K562 (cell line): Measurements from ENCODE around the gene NDUFV2. TPM values are rescaled to one million over a fixed set of nuclear protein-coding genes. Genes with fewer than 3 reads are reported as not detected.

Experiments
- ESRRB ChIP-seq: fragments of 250-450 bp; sonication (Bioruptor Pico); IDR thresholded peaks from 2 replicates; pipeline ENCODE4 v1.5.0; 2020; ENCODE audit warnings: mild to moderate bottlenecking, moderate library complexity, borderline replicate concordance
- HCFC1 ChIP-seq: IDR thresholded peaks from 2 replicates; pipeline ENCODE4 v1.6.1; 2012; ENCODE audit warnings: low read depth, low read length, improper control_type of control experiment
- MGA ChIP-seq: fragments of 450-650 bp; IDR thresholded peaks from 2 replicates; pipeline ENCODE4 v1.6.1; 2016; ENCODE audit warnings: mild to moderate bottlenecking, moderate library complexity
- MTA3 ChIP-seq: fragments of 450-650 bp; formaldehyde crosslinking; IDR thresholded peaks from 2 replicates; pipeline ENCODE4 v1.6.1; 2017; ENCODE audit warnings: mild to moderate bottlenecking, borderline replicate concordance
- NFE2L1 ChIP-seq: fragments of 450-650 bp; IDR thresholded peaks from 2 replicates; pipeline ENCODE4 v1.6.1; 2016; ENCODE audit warnings: missing genetic modification characterization, low read depth, mild to moderate bottlenecking, missing compliant biosample characterization, moderate library complexity, borderline replicate concordance
- POU5F1 ChIP-seq: fragments of 150-350 bp; IDR thresholded peaks from 2 replicates; pipeline ENCODE4 v1.6.1; 2014; ENCODE audit warnings: borderline replicate concordance, low read length, low read depth, mild to moderate bottlenecking; ENCODE audit not compliant: partially characterized antibody
- RHOXF2B ChIP-seq: fragments of 250-450 bp; sonication (Bioruptor Pico); conservative IDR thresholded peaks from 2 replicates; pipeline ENCODE4 v1.5.1; 2021
- SIN3A ChIP-seq, 2 experiments: fragments of 150-350 bp in 1 of 2; IDR thresholded peaks; 2 replicates each; pipeline ENCODE4 v1.6.1; 2011 to 2016; ENCODE audit warnings: borderline replicate concordance in 2 of 2, low read depth in 2 of 2, low read length in 2 of 2, mild to moderate bottlenecking in 2 of 2, moderate library complexity in 2 of 2; ENCODE audit not compliant: control insufficient read depth in 1 of 2
- ZBTB7A ChIP-seq: IDR thresholded peaks from 2 replicates; pipeline ENCODE4 v1.6.1; 2011; ENCODE audit warnings: low read depth, mild to moderate bottlenecking, low read length, moderate library complexity, borderline replicate concordance; ENCODE audit not compliant: control insufficient read depth
- ZFP1 ChIP-seq: fragments of 450-650 bp; formaldehyde crosslinking; IDR thresholded peaks from 2 replicates; pipeline ENCODE4 v1.4.0; 2020; ENCODE audit warnings: mild to moderate bottlenecking, mixed read lengths
- ZSCAN29 ChIP-seq: fragments of 450-650 bp; IDR thresholded peaks from 2 replicates; pipeline ENCODE4 v1.6.1; 2017
- polyA plus RNA-seq, 8 experiments: library from polyadenylated mRNA; depleted of rRNA in 4 of 8; stranded (reverse) in 5 of 8; unstranded in 3 of 8; fragments of >200 nt; fragmentation: Nextera tagmentation in 2 of 8; fragmentation: Illumina TruSeq in 1 of 8; extraction: Ambion mirVana in 2 of 8; extraction: Trizol in 1 of 8; gene quantifications; 2 replicates each; pipeline versions ENCODE4 v1.2.1 to v1.2.3, GENCODE V29; 2011 to 2014; ENCODE audit warnings: inconsistent platforms in 1 of 8, missing spikeins in 1 of 8
- total RNA-seq, 7 experiments: library from RNA; depleted of rRNA in 6 of 7; stranded (reverse); fragments of >200 nt in 6 of 7; fragmentation: Illumina TruSeq in 2 of 7; extraction: Trizol in 2 of 7; gene quantifications; 2 replicates each; pipeline versions ENCODE4 v1.2.1 to v1.2.3, GENCODE V29; 2011 to 2021; ENCODE audit warnings: low replicate concordance in 1 of 7
- TF ChIP-seq, protein P1 (sequence below), 2 experiments: fragments of 450-650 bp; IDR thresholded peaks; 2 replicates each; pipeline ENCODE4 v1.6.1; 2018; ENCODE audit warnings: mild to moderate bottlenecking in 2 of 2, low read depth in 1 of 2; ENCODE audit not compliant: partially characterized antibody in 2 of 2

The NDUFV2 gene
- total and polyA plus RNA-seq, 9 of the 15 experiments (the other 6 are each of a cell fraction or from before 2014, with no cell fraction given) = 213 to 550 (median 384) TPM

DNA sequence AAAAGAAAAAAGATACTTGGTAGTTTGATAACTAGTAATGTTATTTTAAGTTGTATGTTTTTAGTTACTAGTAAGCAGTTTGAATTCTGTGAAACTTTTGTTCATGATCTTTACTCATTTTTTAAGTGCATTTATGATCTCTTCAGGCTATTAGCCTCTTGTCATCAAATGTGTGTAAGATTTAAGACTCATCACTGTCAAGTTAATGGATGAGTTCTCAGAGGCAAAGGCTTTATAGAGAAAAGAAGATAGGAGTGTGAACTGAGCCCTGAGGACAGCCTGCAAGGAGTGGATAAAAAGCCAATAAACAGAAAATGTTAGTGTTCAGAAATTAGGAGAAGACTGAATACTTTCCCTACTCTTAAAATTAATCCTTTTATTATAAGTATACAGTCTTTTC is 13.5 kb downstream of the NDUFV2 start (continued):
- no peak for TF ChIP-seq MGA
- TF ChIP-seq ZFP1 (CRISPR knock-in tag) = no peak
- no peak for TF ChIP-seq SIN3A (IDR thresholded peaks at IDR 0.05; ENCODE audit: borderline replicate concordance in 2 of 2, control insufficient read depth in 1 of 2, low read depth in 2 of 2, low read length in 2 of 2)
- TF ChIP-seq MTA3 = no peak
- TF ChIP-seq HCFC1 = no peak
- TF ChIP-seq POU5F1 = no peak
- TF ChIP-seq ESRRB (CRISPR knock-in tag) = no peak
- TF ChIP-seq, protein P1, sequence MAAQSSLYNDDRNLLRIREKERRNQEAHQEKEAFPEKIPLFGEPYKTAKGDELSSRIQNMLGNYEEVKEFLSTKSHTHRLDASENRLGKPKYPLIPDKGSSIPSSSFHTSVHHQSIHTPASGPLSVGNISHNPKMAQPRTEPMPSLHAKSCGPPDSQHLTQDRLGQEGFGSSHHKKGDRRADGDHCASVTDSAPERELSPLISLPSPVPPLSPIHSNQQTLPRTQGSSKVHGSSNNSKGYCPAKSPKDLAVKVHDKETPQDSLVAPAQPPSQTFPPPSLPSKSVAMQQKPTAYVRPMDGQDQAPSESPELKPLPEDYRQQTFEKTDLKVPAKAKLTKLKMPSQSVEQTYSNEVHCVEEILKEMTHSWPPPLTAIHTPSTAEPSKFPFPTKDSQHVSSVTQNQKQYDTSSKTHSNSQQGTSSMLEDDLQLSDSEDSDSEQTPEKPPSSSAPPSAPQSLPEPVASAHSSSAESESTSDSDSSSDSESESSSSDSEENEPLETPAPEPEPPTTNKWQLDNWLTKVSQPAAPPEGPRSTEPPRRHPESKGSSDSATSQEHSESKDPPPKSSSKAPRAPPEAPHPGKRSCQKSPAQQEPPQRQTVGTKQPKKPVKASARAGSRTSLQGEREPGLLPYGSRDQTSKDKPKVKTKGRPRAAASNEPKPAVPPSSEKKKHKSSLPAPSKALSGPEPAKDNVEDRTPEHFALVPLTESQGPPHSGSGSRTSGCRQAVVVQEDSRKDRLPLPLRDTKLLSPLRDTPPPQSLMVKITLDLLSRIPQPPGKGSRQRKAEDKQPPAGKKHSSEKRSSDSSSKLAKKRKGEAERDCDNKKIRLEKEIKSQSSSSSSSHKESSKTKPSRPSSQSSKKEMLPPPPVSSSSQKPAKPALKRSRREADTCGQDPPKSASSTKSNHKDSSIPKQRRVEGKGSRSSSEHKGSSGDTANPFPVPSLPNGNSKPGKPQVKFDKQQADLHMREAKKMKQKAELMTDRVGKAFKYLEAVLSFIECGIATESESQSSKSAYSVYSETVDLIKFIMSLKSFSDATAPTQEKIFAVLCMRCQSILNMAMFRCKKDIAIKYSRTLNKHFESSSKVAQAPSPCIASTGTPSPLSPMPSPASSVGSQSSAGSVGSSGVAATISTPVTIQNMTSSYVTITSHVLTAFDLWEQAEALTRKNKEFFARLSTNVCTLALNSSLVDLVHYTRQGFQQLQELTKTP (IDR thresholded peaks at IDR 0.05; ENCODE audit: low read depth in 1 of 2, partially characterized antibody in 2 of 2) = no peak
- no peak for TF ChIP-seq ZSCAN29
- TF ChIP-seq NFE2L1 (tag) = no peak
- no peak for TF ChIP-seq RHOXF2B
- TF ChIP-seq ZBTB7A = no peak
